ENCODE measurements around the gene RACGAP1.

DNA sequence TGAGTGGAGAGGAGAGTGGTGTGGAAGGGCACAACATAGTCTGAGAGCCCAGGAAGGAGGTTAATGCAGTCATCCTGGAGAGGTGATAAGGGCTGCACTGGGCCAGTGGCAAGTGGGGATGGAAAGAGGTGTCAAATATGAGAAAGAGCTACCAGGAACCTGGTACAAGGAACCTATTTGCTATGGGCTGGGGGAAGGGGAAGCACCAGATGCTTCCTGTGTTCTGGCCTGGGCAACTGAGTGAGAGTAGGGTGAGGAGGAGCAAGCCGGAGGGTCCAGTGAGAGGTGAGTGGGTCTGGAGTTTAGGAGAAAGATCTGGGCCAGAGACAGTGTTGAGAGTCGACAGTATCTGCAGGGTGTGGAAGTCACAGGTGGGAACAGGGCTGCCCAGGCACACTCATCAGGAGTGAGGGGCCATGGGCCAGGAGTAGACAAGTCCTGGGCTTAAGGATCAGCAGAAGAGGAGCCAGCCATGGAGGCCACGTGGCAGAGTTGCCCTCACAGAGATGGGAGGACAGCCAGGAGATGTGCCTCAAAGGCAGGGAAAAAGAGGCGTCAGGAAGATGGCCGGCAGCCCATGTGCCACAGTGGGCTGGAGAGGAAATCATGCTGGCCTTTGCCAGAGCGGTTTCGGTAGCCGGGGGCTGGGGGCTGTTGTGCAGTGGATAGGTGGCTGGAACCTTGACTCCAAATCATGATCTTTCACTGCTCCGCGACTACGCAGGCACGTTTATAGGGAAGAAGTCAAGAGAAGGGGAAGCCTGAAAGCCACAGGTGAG, 55.5 kb downstream of the RACGAP1 start:
- TF ChIP-seq, protein P1, sequence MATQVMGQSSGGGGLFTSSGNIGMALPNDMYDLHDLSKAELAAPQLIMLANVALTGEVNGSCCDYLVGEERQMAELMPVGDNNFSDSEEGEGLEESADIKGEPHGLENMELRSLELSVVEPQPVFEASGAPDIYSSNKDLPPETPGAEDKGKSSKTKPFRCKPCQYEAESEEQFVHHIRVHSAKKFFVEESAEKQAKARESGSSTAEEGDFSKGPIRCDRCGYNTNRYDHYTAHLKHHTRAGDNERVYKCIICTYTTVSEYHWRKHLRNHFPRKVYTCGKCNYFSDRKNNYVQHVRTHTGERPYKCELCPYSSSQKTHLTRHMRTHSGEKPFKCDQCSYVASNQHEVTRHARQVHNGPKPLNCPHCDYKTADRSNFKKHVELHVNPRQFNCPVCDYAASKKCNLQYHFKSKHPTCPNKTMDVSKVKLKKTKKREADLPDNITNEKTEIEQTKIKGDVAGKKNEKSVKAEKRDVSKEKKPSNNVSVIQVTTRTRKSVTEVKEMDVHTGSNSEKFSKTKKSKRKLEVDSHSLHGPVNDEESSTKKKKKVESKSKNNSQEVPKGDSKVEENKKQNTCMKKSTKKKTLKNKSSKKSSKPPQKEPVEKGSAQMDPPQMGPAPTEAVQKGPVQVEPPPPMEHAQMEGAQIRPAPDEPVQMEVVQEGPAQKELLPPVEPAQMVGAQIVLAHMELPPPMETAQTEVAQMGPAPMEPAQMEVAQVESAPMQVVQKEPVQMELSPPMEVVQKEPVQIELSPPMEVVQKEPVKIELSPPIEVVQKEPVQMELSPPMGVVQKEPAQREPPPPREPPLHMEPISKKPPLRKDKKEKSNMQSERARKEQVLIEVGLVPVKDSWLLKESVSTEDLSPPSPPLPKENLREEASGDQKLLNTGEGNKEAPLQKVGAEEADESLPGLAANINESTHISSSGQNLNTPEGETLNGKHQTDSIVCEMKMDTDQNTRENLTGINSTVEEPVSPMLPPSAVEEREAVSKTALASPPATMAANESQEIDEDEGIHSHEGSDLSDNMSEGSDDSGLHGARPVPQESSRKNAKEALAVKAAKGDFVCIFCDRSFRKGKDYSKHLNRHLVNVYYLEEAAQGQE (IDR thresholded peaks at IDR 0.05; ENCODE audit: unreplicated experiment): no peak
- TF ChIP-seq, protein P2, sequence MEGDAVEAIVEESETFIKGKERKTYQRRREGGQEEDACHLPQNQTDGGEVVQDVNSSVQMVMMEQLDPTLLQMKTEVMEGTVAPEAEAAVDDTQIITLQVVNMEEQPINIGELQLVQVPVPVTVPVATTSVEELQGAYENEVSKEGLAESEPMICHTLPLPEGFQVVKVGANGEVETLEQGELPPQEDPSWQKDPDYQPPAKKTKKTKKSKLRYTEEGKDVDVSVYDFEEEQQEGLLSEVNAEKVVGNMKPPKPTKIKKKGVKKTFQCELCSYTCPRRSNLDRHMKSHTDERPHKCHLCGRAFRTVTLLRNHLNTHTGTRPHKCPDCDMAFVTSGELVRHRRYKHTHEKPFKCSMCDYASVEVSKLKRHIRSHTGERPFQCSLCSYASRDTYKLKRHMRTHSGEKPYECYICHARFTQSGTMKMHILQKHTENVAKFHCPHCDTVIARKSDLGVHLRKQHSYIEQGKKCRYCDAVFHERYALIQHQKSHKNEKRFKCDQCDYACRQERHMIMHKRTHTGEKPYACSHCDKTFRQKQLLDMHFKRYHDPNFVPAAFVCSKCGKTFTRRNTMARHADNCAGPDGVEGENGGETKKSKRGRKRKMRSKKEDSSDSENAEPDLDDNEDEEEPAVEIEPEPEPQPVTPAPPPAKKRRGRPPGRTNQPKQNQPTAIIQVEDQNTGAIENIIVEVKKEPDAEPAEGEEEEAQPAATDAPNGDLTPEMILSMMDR (conservative IDR thresholded peaks at IDR 0.05; ENCODE audit: low read depth in 2 of 2): no peak
- TF ChIP-seq, protein P3, sequence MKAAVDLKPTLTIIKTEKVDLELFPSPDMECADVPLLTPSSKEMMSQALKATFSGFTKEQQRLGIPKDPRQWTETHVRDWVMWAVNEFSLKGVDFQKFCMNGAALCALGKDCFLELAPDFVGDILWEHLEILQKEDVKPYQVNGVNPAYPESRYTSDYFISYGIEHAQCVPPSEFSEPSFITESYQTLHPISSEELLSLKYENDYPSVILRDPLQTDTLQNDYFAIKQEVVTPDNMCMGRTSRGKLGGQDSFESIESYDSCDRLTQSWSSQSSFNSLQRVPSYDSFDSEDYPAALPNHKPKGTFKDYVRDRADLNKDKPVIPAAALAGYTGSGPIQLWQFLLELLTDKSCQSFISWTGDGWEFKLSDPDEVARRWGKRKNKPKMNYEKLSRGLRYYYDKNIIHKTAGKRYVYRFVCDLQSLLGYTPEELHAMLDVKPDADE (IDR thresholded peaks at IDR 0.05): no peak
- TF ChIP-seq EZH2 (IDR thresholded peaks at IDR 0.05; ENCODE audit: low read depth, unreplicated experiment): no peak
- no peak for TF ChIP-seq POLR2AphosphoS5 (IDR thresholded peaks at IDR 0.05; ENCODE audit: low read depth)
- TF ChIP-seq EZH2phosphoT487 (IDR thresholded peaks at IDR 0.05; ENCODE audit: unreplicated experiment): no peak

Measured in GM23338 (cell line).